ENCODE data around the gene DCAKD. TPM values are rescaled to one million over a fixed set of nuclear protein-coding genes. Genes with fewer than 3 reads are reported as not detected.

DCAKD gene
- total and polyA plus RNA-seq, 2 of the 8 experiments (the other 6 are each of a cell fraction or from before 2014, with no cell fraction given): 35.6 to 52.9 TPM

DNA sequence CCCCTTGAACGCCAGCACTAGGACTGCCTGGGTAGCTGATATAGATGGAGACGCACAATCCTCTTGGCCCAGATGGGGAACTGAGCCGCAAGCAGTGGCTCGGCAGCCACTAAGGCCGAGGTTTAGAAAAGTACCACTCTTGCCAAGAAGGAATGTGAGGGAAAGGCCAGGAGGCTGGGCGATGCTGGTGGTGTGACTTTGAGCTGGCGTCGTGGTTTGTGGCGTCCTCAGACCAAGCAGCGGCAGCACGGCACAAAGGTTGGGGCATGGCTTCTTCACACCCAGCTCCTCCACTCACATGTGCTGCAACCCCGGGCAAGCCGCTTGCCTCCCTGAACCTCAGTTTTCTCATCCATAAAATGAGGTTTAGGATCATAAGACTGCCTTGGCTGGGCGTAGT, 15.6 kb downstream of the DCAKD start:
- Histone ChIP-seq H3K4me2 (ENCODE audit: insufficient read depth in 1 of 2, low read depth in 2 of 2, low read length in 2 of 2) (no peak overlapping the region), H3K4me3 (ENCODE audit: extremely low read depth in 1 of 4, insufficient read depth in 2 of 4, low read depth in 3 of 4, low read length in 4 of 4) (no peak overlapping the region), H3K23me2 (ENCODE audit: low read depth, low read length) (0 out of 2 replicates have a peak, but pooled peaks cover 2% of the 10 kb centered on the region), H3K18ac (ENCODE audit: extremely low read depth, low read length) (no peak overlapping the region), H2BK12ac (ENCODE audit: low read depth, low read length) (no peak overlapping the region), H2BK20ac (ENCODE audit: low read length) (no peak overlapping the region), H2BK15ac (ENCODE audit: low read length) (no peak overlapping the region), H3K9me3 (ENCODE audit: insufficient read depth in 2 of 2, low read depth in 1 of 2, low read length in 1 of 2) (no peaks in the 10 kb centered on the region), H3K79me2 (ENCODE audit: control insufficient read depth in 1 of 2, insufficient read depth in 2 of 2, low read length in 2 of 2) (peaks cover 0 to 10% of the 10 kb centered on the region in 2 experiments; a peak in 1 of 4 replicates), H4K5ac (ENCODE audit: insufficient read length, low read depth, low read length) (no peak overlapping the region), H2BK120ac (replicated peaks; ENCODE audit: low read depth, low read length) (no peak overlapping the region), H3K79me1 (ENCODE audit: low read depth, low read length) (peaks cover 10% of the 10 kb centered on the region), H3K36me3 (ENCODE audit: control insufficient read depth in 2 of 4, insufficient read depth in 4 of 4, low read length in 3 of 4) (peaks cover 0 to 20% (median 5%) of the 10 kb centered on the region in 4 experiments; a peak in 5 of 8 replicates), H3K23ac (ENCODE audit: insufficient read length) (no peak overlapping the region), H3K9ac (replicated peaks in 1 of 4; ENCODE audit: extremely low read depth in 1 of 4, low read depth in 3 of 4, low read length in 3 of 4) (no peak overlapping the region), H2AK5ac (ENCODE audit: low read depth, low read length) (no peak overlapping the region), H2BK5ac (ENCODE audit: low read depth, low read length) (0 out of 2 replicates have a peak overlapping the region, but pooled peaks have one; percentile 13), H3K4me1 (replicated peaks in 1 of 4; ENCODE audit: control insufficient read depth in 3 of 4, insufficient read depth in 4 of 4, low read length in 3 of 4) (peaks cover 1 to 5% (median 3%) of the 10 kb centered on the region in 4 experiments), H4K8ac (ENCODE audit: extremely low read depth, insufficient read depth, low read length) (no peak overlapping the region; the same call in 1 of the 2 replicates), H3K56ac (replicated peaks; ENCODE audit: insufficient read length, low read depth, low read length) (no peak overlapping the region), H3K27me3 (replicated peaks in 1 of 4; ENCODE audit: control insufficient read depth in 3 of 4, extremely low read depth in 1 of 4, insufficient read depth in 3 of 4, low read length in 3 of 4) (no peaks in the 10 kb centered on the region), H3K4ac (replicated peaks; ENCODE audit: insufficient read length, low read depth, low read length) (no peak overlapping the region), H2AFZ (ENCODE audit: low read length) (no peak overlapping the region), H3K27ac (ENCODE audit: low read depth, low read length) (no peak overlapping the region), H3K14ac (ENCODE audit: insufficient read length) (no peak overlapping the region), H4K91ac (replicated peaks; ENCODE audit: insufficient read length, low read length) (no peak overlapping the region), H4K20me1 (replicated peaks in 1 of 2; ENCODE audit: control insufficient read depth in 1 of 2, insufficient read depth in 2 of 2, low read length in 2 of 2) (peaks cover 7 to 8% of the 10 kb centered on the region in 2 experiments)
- ChIA-PET CTCF (ENCODE audit: partially characterized antibody) (interaction anchor here (1.0 to 14.2 kb wide), 3 partner anchors 10 to 49 kb away, joined by 3 to 120 read pairs (median 4); no protein-coding TSS in a partner anchor), POLR2A (ENCODE audit: partially characterized antibody) (no interaction called here)
- 91% methylated on average over 14 of the region's 14 CpGs; no CpG with 5 or more reads in 1 of the 2 experiments for WGBS, 2 experiments (ENCODE audit: extremely low coverage in 1 of 2, insufficient coverage in 1 of 2, insufficient read length in 1 of 2, insufficient replicate concordance in 2 of 2, low coverage in 1 of 2, low lambda C conversion rate in 2 of 2, missing lambda C conversion rate in 1 of 2)
- no peak for DNase-seq (ENCODE audit: low read depth in 1 of 2, low spot score in 2 of 2)
- FAIRE-seq: no peak
- TF ChIP-seq CREB1 (IDR thresholded peaks at IDR 0.05): no peak
- no peak for TF ChIP-seq SP4 (IDR thresholded peaks at IDR 0.05; ENCODE audit: low read length)
- TF ChIP-seq CEBPB (IDR thresholded peaks at IDR 0.05; ENCODE audit: low read depth, low read length): no peak
- TF ChIP-seq FOSL1 (IDR thresholded peaks at IDR 0.05; ENCODE audit: insufficient read depth, low read depth, low read length): no peak
- TF ChIP-seq E2F6 (IDR thresholded peaks at IDR 0.05): no peak
- TF ChIP-seq, protein P1, sequence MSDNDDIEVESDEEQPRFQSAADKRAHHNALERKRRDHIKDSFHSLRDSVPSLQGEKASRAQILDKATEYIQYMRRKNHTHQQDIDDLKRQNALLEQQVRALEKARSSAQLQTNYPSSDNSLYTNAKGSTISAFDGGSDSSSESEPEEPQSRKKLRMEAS (IDR thresholded peaks at IDR 0.05): no peak
- no peak for TF ChIP-seq KDM4A (IDR thresholded peaks at IDR 0.05; ENCODE audit: low read depth, low read length, severe bottlenecking)
- no peak for TF ChIP-seq KDM1A (IDR thresholded peaks at IDR 0.05; ENCODE audit: borderline replicate concordance, low read length)
- no peak for TF ChIP-seq NANOG (IDR thresholded peaks at IDR 0.05; ENCODE audit: insufficient read depth, low read depth, low read length, poor library complexity, severe bottlenecking)
- TF ChIP-seq TCF12 (IDR thresholded peaks at IDR 0.05; ENCODE audit: low read depth, low read length): no peak
- TF ChIP-seq RAD21 (IDR thresholded peaks at IDR 0.05 in 1 of 2, conservative IDR thresholded peaks at IDR 0.05 in 1 of 2; ENCODE audit: low read depth in 2 of 2, low read length in 2 of 2): no peak
- TF ChIP-seq CBX5 (IDR thresholded peaks at IDR 0.05; ENCODE audit: low read depth, low read length): no peak
- TF ChIP-seq YY1 (IDR thresholded peaks at IDR 0.05; ENCODE audit: low read depth, low read length): no peak
- TF ChIP-seq POLR2AphosphoS5 (IDR thresholded peaks at IDR 0.05; ENCODE audit: low read depth, low read length): no peak
